Measurements from ENCODE around the gene ARHGEF11. TPM values are rescaled to one million over a fixed set of nuclear protein-coding genes. Genes with fewer than 3 reads are reported as not detected.

The ARHGEF11 gene
- total RNA-seq, 4 donors from 2014 or later = 56.7 to 127 (median 89.9) TPM

DNA sequence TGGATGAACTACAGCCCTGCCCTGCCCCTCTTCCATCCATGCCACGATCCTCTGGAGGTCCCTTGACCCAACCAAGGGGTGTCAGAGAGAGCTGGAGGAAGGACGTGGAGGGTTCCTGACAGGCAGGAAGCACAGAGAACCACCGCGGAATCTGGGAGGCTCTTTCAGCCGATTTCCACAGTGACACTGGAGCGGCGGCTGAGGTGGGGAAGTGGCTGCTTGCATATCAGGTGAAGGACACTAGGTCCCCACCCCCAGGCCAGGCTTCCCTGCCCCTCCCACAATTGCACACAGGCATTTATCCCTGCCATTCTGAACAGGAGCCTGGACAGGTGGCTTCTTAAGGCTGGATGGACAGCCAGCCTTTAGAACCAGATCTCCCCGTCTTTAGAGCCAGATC lies 107.7 kb downstream of the ARHGEF11 start:
- H3K27ac ChIP-seq = no peak overlapping the region
- H3K4me1 ChIP-seq = no peaks in the 10 kb centered on the region
- peaks cover 0 to 73% (median 0%) of the 10 kb centered on the region in 3 donors for H3K36me3 ChIP-seq
- H3K27me3 ChIP-seq = no peaks in the 10 kb centered on the region
- DNase-seq = no peak
- TF ChIP-seq, protein P1, sequence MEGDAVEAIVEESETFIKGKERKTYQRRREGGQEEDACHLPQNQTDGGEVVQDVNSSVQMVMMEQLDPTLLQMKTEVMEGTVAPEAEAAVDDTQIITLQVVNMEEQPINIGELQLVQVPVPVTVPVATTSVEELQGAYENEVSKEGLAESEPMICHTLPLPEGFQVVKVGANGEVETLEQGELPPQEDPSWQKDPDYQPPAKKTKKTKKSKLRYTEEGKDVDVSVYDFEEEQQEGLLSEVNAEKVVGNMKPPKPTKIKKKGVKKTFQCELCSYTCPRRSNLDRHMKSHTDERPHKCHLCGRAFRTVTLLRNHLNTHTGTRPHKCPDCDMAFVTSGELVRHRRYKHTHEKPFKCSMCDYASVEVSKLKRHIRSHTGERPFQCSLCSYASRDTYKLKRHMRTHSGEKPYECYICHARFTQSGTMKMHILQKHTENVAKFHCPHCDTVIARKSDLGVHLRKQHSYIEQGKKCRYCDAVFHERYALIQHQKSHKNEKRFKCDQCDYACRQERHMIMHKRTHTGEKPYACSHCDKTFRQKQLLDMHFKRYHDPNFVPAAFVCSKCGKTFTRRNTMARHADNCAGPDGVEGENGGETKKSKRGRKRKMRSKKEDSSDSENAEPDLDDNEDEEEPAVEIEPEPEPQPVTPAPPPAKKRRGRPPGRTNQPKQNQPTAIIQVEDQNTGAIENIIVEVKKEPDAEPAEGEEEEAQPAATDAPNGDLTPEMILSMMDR (IDR thresholded peaks at IDR 0.05) = no peak
- TF ChIP-seq POLR2A (IDR thresholded peaks at IDR 0.05) = no peak
- H3K9me3 ChIP-seq = no peaks in the 10 kb centered on the region
- no peak overlapping the region for H3K4me3 ChIP-seq

DNA sequence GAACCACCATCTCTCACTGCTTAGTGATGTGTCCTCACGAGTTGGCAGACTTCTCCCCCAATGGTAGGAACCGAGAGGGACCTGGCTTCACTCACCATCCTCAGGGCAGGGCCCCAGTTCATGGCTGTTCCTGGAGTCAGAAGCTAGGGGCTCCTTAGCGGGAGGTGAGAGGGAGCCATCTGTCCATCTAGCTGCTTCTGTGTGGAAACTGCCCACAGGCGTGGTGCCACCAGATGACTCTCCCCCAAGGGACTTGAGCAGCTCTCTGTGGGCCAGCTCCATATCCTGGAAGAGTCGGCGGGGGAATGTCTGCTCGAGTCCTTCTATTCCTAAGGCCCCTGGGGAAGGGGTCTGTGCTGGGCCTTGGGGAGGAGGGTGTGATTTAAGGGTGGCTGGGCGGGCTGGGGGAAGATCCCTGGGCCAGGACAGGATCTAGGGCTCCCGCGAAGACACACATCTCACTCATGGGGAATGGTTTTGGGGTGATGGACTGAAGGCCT lies 108.8 kb downstream of the ARHGEF11 start:
- no peak for TF ChIP-seq POLR2A (IDR thresholded peaks at IDR 0.05)
- TF ChIP-seq, protein P1 (IDR thresholded peaks at IDR 0.05) = no peak
- H3K4me1 ChIP-seq = peaks cover 0 to 3% (median 0%) of the 10 kb centered on the region in 4 donors
- peaks cover 0 to 62% (median 0%) of the 10 kb centered on the region in 3 donors for H3K36me3 ChIP-seq
- no peak overlapping the region for H3K4me3 ChIP-seq
- no peaks in the 10 kb centered on the region for H3K27me3 ChIP-seq
- no peak overlapping the region for H3K27ac ChIP-seq
- no peak for DNase-seq
- H3K9me3 ChIP-seq = no peaks in the 10 kb centered on the region

DNA sequence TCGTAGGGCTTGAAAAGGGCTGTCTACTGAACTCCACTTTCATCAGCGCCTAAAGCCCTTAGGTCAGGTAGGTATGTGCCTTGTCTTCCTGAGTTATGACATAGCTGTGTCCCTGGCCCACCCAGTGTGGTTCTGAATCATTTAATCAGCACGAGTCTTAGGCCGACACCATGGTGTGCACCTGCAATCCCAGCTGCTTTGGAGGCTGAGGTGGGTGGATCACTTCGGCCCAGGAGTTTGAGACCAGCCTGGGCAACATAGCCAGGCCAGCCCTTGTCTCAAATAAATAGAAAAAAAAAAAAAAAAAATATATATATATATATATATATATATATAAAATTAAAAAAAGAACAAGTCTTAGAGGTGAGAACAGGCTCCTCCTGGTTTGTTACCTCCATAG lies 109.4 kb downstream of the ARHGEF11 start:
- Histone ChIP-seq H3K36me3 (peaks cover 0 to 56% (median 0%) of the 10 kb centered on the region in 3 donors), H3K27me3 (no peaks in the 10 kb centered on the region), H3K4me3 (no peak overlapping the region), H3K9me3 (no peaks in the 10 kb centered on the region), H3K4me1 (peaks cover 0 to 7% (median 0%) of the 10 kb centered on the region in 4 donors), H3K27ac (no peak overlapping the region)
- TF ChIP-seq, protein P1 (IDR thresholded peaks at IDR 0.05) = no peak
- TF ChIP-seq POLR2A (IDR thresholded peaks at IDR 0.05) = no peak
- DNase-seq = no peak

DNA sequence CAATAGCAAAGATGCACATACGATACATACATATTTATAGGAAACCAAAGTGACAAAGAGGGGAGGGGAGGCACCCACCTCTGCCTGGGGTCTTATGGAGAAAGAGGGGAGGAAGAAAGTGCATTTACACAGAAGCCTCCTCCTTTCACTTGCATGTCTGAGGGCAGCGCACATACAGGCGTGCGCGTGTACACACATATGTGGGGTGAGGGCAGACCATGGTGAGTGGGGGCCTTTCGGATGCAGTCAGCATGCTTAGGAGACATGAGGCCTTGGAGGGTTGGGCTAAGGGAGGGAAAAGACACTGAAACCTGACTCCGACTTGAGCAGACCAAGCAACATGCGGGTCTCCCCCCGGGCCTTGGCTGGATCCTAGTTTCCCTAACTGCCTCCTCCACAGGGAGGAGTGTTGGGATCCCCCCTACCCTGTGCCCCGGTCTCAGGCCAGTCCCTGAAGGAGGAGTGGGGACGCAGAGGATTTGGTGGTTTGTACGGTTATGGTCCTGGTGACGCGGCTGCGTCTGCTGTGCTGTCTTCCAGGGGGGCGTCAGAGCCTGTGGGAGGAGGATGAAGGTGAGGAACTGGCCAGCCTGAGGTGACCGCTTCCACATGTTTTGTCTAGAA lies 109.9 kb downstream of the ARHGEF11 start:
- Histone ChIP-seq H3K4me3 (no peak overlapping the region), H3K9me3 (no peaks in the 10 kb centered on the region), H3K27ac (no peak overlapping the region), H3K36me3 (peaks cover 0 to 50% (median 0%) of the 10 kb centered on the region in 3 donors), H3K4me1 (peaks cover 0 to 7% (median 0%) of the 10 kb centered on the region in 4 donors), H3K27me3 (no peaks in the 10 kb centered on the region)
- no peak for TF ChIP-seq POLR2A (IDR thresholded peaks at IDR 0.05)
- TF ChIP-seq, protein P1 (IDR thresholded peaks at IDR 0.05) = no peak
- DNase-seq = peak in 1 of 3 donors; percentile 21

DNA sequence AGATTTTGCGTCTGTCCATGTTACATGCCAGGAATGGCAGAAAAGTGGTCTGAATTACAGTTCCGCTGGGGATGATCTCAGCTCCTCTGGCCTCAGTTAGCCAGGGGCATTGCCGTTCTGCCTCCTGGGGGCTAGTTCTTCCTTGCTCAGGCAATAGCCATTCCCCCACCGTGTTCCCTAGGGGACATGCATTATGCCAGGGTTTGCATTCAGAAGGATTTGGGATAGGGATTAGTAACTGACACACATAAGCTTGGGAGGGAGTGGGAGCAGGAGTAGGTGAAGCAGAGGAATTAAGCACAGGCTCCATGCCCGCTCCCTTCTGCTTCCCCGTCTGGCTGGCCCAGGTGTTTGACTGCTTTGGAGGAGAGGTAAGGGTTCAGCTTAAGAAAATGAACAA lies 112.4 kb downstream of the ARHGEF11 start:
- no peaks in the 10 kb centered on the region for H3K9me3 ChIP-seq
- DNase-seq = peak in 1 of 3 donors; percentile 20
- no peak for TF ChIP-seq POLR2A (IDR thresholded peaks at IDR 0.05)
- TF ChIP-seq, protein P1 (IDR thresholded peaks at IDR 0.05) = no peak
- peaks cover 0 to 7% (median 0%) of the 10 kb centered on the region in 4 donors for H3K4me1 ChIP-seq
- H3K27ac ChIP-seq = no peak overlapping the region
- H3K27me3 ChIP-seq = peaks cover 0 to under 1% of the 10 kb centered on the region in 2 donors
- H3K4me3 ChIP-seq = no peak overlapping the region
- H3K36me3 ChIP-seq = peaks cover 0 to 25% (median 0%) of the 10 kb centered on the region in 3 donors

Data from Peyer's patch (tissue), 4 donors.